NCI-H187 (cell line): Measurements from ENCODE around the gene RBM19.
A peak's percentile ranks its signal among the peaks of the same experiment; 100 is the strongest.

Experiments used
- DNase-seq, 2 experiments: peaks; one replicate each; lab custom pipeline; 2025; lab: John Stamatoyannopoulos, UW

Gene RBM19

DNA sequence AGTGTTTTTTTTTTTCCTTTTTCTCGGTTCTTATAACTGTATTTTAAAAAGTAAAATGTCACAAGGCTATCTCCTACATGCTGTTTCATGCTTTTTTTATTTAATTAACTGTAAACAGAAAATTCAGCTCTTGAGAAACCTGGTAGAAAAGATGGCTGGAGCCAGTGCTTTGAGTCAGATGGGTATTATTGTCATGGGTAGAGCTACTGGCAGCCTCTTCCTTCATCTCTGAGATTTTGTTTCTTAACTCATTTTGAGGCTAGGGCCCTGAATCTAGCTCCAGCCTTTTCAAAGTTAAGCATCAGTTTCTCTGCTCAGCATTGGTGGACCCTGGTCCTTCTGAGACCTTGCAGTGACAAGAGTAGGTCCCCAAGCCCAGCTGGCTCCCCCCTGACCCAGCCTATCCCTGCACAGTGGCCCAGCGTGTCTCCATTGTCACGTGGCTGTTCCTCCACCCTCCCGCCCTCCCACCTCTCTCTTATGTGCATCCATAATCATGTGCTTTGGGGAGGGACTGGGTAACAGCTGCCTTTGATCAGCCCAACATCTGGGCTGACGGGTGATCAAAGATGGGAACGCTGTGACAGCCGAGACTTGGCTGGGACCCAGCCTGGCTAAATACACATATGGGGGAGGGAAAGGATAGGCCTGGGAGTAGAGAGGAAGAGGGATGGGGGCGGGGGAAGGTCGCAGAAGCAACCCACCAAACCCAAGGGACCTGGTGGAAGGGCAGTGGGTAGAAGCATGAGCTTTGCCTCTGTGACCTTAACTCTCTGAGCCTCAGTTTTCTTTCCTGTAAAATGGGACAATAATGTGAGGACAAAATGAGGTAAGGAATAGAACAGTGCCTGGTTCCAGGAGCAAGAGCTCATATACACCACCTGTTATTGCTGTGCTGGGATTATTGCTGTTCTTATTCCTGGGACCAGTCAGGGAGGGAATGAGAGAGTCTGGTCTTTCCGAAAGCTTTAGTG, 24.4 kb upstream of the RBM19 start:
- peak in 1 of 2 experiments; percentile 22 for DNase-seq

DNA sequence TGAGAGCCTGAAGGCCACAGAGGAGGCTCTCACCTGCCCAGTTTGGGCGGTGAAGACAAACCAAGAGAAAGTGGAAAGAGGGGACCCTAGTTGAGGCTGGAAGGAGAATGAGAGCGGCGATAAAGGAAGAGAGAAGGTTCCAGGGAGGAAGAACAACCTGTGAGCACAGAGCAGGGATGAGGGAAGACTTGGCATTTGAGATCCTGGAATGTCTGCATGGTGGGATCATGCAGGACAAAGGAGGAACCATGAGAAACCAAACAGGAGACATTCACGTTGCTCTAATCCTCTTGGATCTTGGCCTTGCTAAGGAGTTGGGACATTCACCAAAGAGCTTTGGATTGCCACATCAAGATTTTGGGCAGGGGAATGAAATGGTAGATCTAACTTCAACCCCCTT, 22.9 kb upstream of the RBM19 start:
- no peak for DNase-seq

DNA sequence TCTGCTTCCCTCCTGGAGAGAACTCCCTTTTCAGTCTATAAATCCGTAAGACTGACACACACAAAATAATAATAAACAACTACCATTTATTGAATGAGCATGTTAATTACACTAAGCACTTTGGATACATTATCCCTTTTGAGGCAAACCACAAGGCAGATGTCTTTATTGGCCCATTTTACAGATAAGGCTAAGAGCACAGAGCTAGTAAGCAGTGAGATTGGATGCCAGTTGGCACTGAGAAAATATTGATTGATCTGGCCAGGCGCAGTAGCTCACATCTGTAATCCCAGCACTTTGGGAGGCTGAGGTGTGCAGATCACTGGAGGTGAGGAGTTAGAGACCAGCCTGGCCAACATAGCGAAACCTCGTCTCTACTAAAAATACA, 21.9 kb upstream of the RBM19 start:
- DNase-seq = no peak

DNA sequence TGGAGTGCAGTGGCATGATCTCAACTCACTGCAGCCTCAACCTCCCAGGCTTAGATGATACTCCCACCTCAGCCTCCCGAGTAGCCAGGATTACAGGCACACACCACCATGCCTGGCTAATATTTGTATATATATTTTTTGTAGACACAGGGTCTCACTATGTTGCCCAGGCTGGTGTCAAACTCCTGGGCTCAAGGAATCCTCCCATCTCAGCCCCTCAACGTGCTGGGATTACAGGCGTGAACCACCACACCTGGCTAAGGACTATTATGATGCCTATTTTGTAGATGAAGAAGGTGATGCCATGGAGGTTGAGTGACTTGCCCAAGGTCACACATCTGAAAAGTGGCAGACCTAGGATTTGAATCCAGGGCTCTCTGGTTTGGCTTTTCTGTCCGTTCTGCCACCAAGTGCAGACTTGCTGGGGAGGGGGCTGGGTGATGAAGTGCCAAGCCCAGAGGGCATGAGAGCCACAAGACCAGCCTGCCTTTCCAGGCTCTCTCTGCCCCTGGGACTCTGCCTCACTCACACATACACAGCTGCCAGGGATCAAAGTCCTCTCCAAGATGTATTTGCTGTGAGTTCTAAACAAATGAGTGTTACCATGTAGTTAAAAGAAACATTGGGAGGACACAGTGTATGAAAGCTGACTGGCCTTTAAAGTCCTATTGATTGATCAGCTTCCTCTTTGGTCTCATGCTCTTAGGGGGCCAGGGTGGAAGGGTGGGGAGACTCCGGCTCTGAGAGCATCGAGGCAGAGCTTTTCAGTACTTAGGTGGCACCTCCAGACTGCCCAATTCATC, 21.3 kb upstream of the RBM19 start:
- DNase-seq = no peak

DNA sequence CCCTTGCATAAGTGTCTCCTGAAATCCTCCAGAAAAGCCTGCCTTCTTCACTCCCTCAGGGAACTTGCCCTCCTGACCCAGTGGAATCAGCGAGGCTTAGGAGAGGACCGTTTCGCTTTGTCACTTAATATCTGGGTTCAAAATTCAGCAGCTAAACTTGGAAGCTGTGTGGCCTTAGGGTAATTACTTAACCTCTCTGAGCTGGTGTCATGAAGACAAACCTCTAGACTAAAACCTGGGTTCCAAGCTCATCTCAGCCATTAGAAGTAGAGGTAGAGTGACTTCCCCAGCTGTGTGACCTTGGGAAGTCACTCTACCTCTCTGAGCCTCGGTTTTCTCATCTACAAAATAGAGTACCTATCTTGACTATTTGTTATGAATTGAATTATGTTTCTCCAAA, 18.3 kb upstream of the RBM19 start:
- DNase-seq = no peak

DNA sequence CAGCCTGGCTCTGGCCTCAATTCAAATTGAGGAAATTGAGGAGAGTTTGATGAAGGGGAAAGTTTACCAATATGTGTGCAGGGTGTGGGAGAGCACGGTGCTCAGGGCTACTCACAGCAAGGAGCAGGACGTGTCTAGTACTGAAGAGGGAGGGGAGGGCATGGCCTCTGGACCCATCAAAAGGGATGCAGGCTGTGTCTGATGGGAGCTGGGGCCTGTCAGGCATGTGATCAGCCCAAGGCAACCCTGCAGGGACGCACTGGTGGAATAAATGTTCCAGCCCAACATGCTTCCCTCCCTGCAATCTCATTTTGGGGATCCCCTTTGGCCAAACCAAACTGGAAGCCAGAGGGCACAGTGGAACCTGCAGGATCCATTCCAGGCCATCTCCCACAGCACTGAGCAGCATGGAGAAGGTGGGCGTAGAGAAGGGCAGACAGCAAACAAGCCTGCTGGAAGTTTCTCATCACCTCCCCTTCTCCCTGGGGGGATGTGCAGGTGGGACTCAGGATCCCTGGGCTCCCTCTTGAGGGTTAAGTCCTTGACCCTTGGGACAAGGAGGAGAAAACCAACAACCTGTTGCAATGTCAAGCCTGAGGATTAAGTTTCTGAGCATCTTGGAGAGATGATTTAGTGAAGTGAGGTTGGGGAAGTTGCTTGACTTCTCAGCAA, 17.8 kb upstream of the RBM19 start:
- no peak for DNase-seq

DNA sequence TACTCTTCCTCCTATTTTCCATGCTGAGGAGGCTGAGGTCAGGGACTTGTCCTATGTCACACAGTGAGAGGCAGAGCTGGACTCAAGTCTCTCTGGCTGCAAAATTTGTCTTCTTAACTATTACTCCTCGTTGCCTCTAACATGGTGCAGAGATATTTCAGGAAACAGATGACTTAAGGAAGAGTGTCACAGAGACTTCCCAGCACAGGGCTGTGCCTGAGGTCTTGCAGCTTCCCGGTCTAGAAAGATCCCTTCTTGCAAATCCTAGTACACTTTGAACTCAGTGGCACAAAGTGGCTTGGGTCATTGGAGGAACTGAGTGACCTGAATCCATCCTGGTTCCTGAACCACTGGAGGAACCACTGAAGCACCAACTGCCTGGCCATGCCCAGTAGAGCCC, 17.1 kb upstream of the RBM19 start:
- DNase-seq = no peak

DNA sequence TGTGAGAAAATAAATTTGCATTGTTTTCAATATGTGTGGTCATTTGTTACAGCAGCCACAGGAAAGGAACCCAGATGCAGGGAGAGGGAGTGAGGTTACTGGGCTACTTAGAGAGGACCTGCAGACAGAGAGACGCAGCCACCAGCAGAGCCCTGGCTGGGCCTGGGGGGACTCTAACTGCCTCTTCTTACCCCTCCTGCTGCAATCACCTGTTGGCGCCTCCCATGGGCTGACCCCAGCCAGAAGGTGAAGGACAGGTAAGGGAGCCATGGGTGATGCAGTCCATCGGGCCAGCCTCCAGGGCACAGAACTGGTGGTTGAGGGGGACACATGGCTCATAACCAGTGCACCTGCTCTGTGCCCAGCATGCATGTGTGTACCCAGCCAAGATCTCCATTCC, 15.8 kb upstream of the RBM19 start:
- no peak for DNase-seq

DNA sequence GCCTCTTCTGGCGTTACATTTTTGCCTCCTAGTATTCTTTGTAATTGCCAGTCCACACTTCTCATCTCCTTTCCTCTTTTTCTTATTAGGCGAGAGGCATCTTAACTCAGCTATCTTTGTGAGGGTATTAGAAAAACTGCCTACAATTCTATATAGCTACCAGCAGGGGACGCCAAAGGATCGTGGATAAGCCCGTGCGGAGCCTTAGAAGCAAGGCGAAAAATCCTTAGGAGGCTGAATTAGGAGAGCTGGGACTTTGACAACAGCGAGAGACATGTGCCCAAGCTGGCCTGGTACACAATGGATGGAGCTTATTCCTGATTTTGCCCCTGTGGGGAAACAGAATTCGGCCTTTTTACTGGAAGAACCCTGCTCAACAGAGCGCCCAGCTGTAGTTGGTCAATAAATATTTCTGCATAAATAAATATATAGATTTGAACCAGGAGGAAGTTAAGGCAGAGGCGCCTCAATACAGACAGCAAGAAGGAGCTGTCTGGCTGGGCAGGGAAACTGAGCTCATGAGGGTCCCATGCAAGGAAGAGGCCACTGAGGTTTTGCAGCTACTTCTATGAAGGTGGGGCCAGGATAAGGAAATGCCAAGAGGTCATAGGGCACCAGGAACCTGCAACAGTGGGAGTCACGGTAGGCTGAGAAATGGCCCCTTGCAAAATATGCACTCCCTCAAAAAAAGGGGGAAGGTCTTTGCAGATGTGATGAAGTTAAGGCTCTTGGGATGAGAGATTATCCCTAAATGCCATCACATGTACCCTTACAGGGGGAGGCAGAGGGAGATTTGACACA, 14.6 kb upstream of the RBM19 start:
- DNase-seq = peak; percentile 25 to 75

DNA sequence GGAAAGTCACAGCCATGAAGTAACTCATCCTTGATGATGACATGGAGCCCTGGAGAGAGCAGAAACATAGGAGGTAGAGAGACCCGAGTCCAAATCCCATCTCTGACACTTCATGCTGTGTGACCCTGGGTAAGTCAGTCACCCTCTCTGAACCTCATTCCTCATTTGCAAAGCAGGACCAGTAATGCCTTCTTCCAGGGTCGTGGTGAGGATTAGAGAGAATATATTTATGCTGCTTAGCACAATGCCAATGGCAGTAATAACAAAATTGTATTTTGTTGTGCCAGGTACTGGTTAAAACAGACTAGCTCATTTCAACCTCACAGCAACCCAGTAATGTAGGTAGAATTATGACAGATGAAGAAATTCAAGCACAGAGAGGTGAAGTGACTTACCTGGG, 13.9 kb upstream of the RBM19 start:
- DNase-seq = no peak

DNA sequence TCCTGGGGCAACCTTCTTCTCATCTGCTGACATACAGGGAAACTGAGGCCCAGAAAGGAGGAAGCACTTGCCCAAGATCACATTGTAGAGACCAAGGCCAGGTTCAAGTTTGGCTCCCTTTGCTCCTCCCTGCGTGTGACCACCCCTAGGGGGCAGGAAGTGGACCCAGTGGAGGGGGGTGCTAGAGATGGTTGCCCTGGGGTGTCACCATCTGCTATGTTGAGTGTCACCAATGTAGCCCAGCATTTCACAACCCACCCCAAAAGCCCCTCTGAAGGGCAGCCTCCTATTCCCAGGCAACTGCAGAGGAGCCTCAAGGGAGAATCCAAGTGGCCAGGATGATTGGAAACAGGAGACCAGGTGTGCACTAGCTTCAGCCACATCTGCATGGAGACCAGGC, 12.0 kb upstream of the RBM19 start:
- DNase-seq = no peak

DNA sequence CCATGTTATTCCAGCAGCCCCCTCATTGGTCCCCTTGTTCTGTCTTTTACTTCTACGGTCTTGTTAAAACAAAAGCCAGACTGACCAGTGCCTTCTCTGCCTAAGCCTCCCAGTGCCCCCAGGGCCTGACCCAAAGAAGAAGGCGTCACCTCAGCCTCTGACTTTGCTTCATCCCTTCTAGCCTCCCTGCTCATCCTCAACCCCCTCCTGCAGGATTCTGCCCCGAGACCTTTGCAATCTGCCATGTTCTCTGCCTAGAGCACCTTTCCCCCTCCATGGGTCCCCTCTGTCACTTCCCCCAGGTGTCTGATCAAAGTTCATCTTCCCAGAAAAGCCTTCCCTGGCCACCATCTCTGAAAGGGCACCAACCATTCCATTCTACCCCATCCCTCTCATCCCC, 7.9 kb upstream of the RBM19 start:
- no peak for DNase-seq

DNA sequence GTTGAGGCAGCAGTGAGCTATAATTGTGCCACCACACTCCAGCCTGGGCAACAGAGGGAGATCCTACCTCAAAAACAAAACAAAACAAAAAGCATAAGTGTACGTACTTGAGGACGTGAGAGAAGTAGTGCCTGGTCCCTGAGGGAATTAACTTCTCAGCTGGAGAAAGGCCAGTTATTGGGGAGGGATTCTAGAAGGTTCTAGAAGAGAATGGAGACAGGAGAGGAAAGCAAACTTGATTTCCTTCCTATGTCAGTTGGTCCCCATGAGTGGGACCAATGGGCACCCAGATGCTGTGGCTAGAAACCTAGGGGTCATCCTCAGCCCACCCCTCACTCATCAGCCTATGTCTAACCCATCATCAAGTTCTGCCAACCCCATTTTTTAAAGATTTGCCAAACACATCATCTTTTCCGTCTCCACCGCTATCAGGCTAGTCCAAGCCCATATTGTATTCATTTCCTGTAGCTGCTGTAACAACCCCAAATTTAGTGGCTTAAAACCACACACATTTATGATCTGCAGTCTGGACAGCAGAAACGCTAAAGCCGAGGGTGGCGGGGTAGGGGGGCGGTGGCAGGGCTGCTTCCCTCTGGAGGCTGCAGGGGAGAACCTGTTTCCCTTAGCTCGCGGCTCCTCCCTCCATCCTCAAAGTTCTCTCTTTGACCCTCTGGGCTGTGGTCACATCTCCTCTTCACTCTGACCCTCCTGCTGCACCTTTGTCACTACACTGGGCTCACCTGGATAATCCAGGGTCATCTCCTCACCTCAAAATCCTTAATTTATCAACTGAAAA, 7.2 kb upstream of the RBM19 start:
- no peak for DNase-seq

DNA sequence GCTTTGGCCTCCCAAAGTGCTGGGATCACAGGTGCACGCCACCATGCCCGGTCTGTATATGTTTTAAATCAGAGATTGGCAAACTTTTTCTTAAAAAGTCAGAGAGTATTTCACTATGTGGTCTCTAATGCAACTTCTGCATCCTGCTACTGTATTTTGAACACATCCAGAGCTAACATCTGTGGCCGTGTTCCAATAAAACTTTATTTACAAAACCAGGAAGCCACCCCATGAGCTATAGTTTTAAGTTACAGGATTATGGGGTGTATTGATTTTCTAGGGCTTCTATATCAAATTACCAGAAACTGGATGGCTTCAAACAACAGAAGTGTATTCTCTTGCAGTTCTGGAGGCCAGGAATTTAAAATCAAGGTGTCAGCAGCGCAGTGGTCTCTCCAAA, 5.3 kb upstream of the RBM19 start:
- no peak for DNase-seq

DNA sequence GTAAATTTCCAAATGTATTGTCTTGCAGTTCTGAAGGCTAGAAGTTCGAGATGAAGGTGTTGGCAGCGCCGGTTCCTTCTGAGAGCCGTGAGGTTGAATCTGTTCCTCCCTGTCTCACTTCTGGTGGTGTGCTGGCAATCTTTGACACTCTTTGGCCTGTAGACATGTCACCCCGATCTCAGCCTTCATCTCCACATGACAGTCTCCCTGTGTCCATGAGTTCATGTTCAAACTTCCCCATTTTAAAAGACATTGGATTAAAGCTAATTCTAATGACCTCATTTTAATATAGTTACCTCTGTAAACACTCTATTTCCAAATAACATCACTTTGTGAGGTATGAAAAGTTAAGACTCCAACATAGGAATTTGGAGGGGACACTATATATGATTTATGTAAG, 4.1 kb upstream of the RBM19 start:
- DNase-seq = no peak

DNA sequence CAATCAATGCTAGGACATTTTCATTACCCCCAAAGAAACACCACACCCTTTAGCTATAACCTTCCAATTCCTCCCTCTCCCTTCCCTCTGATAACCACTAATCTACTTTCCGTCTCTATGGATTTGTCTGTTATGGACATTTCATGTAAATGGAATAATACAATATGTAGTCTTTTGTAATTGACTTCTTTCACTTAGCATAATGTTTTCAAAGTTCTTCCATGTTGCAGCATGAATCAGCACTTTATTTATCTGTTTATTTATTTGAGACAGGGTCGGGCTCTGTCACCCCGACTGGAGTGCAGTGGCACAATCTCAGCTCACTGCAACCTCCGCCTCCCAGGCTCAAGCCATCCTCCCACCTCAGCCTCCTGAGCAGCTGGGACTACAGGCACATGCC, 1.2 kb upstream of the RBM19 start:
- no peak for DNase-seq

DNA sequence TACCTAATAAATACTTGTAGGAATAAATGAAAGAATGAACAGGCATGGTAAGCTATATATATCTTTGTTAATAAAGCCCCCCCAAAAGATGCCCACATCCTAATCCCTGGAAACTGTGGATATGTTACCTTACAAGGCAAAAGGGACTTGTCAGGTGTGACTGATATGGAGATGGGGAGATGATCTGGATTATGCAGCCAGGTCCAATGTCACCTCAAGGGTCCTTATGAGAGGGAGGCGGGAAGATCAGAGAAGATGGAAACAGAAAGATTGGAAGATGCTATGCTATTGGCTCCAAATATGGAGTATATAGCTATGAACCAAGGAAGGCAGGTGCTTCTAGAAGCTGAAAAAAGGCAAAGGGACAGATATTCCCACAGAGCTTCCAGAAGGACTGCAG, 3.4 kb downstream of the RBM19 start:
- no peak for DNase-seq

DNA sequence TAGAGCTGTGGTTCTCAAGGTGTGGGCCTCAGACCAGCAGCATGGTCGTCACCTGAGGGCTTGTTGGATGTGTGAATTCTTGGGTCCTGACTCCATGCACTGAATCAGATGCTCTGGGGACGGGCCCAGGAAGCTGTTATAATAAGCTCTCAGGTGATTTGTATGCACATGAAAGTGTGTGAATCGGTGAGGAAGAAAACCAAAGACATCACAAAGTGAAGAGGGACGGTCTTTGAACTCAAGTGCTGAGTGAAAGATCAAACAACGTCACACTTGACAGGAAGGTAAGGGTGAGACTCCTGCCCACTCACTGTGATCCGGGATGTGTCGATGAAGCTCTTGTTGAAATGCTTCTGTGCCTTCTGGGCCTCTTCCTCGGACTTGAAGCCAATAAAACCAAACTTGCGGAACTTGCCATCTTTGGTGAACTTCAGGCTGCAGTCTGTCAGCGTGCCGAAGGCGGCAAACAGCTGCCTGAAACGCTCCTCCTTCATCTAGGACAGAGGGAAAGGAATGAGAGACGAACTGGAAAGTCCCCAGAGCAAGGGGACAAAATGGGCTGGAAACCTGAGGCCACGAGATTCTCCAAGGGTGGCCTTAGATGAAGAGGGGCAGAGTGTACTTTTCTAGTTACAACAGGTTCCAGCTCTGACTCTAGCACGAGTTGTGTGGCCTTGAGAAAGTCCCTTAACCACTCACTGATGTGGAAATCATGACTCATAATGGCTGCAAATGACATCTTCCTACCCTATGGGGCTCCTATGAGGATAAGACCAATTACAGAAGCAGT, 4.0 kb downstream of the RBM19 start:
- DNase-seq = no peak

DNA sequence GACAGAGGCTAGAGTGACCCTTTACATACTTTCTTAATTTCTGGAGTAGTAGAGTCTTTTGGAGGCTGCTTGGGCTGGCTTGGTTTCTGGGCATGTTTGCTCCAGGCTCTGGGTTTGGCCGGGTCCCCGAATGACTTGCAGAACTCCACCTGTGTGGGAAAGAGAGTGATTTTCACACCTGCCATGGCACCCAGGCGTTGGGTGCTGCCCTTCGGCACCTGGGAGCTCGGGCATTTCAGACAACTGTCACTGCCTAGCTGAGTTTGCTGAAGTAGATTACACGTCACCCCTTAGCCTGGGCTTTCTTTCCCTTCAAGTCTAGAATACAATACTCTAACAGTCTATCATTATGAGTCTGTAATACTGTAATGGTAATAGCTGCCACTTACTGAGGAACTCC, 6.1 kb downstream of the RBM19 start:
- DNase-seq = no peak

DNA sequence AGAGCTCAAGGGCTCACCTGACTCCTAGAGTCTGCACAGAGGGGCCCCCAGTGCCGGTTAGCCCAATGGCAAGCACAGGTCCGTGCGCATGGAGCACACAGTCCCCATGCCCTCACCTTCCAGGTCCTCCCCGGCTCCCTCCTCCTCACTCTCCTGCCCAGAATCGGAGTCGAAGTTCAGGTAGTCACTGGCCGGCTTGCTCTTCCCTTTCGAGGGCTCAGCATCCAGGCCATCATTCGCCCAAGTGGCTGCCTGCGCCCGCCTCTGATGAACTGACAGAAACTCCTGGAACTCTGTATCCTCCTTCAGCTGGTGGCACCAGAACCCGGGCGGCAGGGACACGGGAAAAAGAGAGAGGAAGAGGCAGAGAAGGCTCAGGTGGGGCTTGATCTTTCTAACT, 7.0 kb downstream of the RBM19 start:
- no peak for DNase-seq
